Ishikawa (cell line): Measurements from ENCODE around the gene ASS1.

Experiments
- CEBPB ChIP-seq: IDR thresholded peaks from 2 replicates; pipeline ENCODE4 v1.6.1; 2012
- CREB1 ChIP-seq: IDR thresholded peaks from 2 replicates; pipeline ENCODE4 v1.6.1; 2012; ENCODE audit warnings: low read depth
- EGR1 ChIP-seq: IDR thresholded peaks from 2 replicates; pipeline ENCODE4 v1.6.1; 2012
- EP300 ChIP-seq: IDR thresholded peaks from 2 replicates; pipeline ENCODE4 v1.6.1; 2012; ENCODE audit warnings: borderline replicate concordance
- FOXM1 ChIP-seq: IDR thresholded peaks from 2 replicates; pipeline ENCODE4 v1.6.1; 2012; ENCODE audit warnings: low read depth, borderline replicate concordance
- MAX ChIP-seq: IDR thresholded peaks from 2 replicates; pipeline ENCODE4 v1.6.1; 2012
- NFIC ChIP-seq: IDR thresholded peaks from 2 replicates; pipeline ENCODE4 v1.6.1; 2012
- RAD21 ChIP-seq: IDR thresholded peaks from 2 replicates; pipeline ENCODE4 v1.6.1; 2012; ENCODE audit warnings: low read depth
- TAF1 ChIP-seq: IDR thresholded peaks from 2 replicates; pipeline ENCODE4 v1.6.1; 2012; ENCODE audit warnings: low read depth, mild to moderate bottlenecking
- TCF12 ChIP-seq: IDR thresholded peaks from 2 replicates; pipeline ENCODE4 v1.6.1; 2012; ENCODE audit warnings: low read depth
- TEAD4 ChIP-seq: IDR thresholded peaks from 2 replicates; pipeline ENCODE4 v1.6.1; 2012
- YY1 ChIP-seq: IDR thresholded peaks from 2 replicates; pipeline ENCODE4 v1.6.1; 2012; ENCODE audit warnings: low read depth
- ZBTB7A ChIP-seq: IDR thresholded peaks from 2 replicates; pipeline ENCODE4 v1.6.1; 2012; ENCODE audit warnings: low read depth
- TF ChIP-seq, protein P1 (sequence below): IDR thresholded peaks from 2 replicates; pipeline ENCODE4 v1.6.1; 2012; ENCODE audit warnings: low read depth, mild to moderate bottlenecking
- TF ChIP-seq, protein P2 (sequence below): IDR thresholded peaks from 2 replicates; pipeline ENCODE4 v1.6.1; 2012

The ASS1 gene

DNA sequence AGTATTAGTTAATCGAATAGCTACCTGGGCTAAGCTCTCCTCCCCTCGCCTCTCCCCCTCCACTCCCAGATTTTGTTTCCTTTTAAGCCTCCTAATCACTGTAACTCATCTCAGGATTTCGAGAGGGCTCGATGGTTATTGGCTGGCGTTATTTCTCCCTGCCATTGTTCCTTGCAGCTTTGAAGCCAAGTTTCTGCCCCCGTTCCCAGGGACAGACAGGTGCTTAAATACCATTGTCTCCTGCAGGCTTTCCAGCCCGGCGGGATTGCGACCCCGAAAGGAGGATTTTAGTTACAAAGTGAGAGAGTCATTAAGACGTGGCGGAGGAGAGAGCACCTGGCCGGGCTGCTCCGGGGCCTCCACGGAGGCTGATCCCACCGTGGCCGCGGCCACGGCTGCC lies 46.2 kb downstream of the ASS1 start:
- TF ChIP-seq MAX = no peak
- TF ChIP-seq EP300 = no peak
- no peak for TF ChIP-seq YY1
- no peak for TF ChIP-seq EGR1
- TF ChIP-seq, protein P1, sequence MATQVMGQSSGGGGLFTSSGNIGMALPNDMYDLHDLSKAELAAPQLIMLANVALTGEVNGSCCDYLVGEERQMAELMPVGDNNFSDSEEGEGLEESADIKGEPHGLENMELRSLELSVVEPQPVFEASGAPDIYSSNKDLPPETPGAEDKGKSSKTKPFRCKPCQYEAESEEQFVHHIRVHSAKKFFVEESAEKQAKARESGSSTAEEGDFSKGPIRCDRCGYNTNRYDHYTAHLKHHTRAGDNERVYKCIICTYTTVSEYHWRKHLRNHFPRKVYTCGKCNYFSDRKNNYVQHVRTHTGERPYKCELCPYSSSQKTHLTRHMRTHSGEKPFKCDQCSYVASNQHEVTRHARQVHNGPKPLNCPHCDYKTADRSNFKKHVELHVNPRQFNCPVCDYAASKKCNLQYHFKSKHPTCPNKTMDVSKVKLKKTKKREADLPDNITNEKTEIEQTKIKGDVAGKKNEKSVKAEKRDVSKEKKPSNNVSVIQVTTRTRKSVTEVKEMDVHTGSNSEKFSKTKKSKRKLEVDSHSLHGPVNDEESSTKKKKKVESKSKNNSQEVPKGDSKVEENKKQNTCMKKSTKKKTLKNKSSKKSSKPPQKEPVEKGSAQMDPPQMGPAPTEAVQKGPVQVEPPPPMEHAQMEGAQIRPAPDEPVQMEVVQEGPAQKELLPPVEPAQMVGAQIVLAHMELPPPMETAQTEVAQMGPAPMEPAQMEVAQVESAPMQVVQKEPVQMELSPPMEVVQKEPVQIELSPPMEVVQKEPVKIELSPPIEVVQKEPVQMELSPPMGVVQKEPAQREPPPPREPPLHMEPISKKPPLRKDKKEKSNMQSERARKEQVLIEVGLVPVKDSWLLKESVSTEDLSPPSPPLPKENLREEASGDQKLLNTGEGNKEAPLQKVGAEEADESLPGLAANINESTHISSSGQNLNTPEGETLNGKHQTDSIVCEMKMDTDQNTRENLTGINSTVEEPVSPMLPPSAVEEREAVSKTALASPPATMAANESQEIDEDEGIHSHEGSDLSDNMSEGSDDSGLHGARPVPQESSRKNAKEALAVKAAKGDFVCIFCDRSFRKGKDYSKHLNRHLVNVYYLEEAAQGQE = no peak
- TF ChIP-seq TAF1 = no peak
- TF ChIP-seq TCF12 = no peak
- TF ChIP-seq NFIC = no peak
- no peak for TF ChIP-seq TEAD4
- TF ChIP-seq RAD21 = no peak
- TF ChIP-seq FOXM1 = no peak
- TF ChIP-seq CEBPB = no peak

DNA sequence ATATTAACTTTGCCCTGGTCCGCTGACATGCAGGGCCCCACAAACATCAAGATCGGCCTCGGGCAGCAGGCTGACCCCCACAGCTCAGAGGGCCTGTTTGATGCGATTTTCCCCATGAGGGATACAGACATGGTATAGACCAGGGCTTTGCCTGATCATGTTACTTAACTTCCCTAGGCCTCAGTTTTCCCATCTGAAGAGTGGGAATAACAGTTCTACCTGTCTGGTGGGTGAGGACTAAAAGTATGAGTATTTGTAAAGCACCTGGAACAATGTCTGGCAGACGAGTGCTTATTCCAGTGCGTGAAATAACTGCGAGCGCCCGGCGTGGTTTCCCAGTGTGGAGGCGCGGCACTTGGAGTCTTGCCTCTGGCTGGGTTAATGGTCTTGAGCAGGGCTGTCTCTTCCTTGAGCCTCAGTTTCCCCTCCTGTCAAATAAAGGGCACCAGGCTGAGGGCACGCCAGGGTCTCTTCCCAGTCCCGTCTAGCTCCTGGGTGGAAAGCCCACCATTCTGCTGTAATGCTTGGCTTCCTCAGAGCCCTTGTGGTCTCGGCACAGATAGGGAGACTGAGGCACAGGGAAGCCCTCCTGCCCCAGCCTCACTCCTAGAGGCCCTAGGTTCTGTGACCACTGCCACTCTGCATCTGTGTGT lies 47.2 kb downstream of the ASS1 start:
- TF ChIP-seq RAD21 (no peak), TCF12 (no peak), TAF1 (no peak), FOXM1 (no peak), CEBPB (no peak), YY1 (no peak), ZBTB7A (no peak), EGR1 (no peak), EP300 (no peak), MAX (no peak), CREB1 (no peak), NFIC (no peak), TEAD4 (no peak)
- TF ChIP-seq, protein P2, sequence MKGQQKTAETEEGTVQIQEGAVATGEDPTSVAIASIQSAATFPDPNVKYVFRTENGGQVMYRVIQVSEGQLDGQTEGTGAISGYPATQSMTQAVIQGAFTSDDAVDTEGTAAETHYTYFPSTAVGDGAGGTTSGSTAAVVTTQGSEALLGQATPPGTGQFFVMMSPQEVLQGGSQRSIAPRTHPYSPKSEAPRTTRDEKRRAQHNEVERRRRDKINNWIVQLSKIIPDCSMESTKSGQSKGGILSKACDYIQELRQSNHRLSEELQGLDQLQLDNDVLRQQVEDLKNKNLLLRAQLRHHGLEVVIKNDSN = no peak
- TF ChIP-seq, protein P1 = no peak

- no peak for TF ChIP-seq CREB1
Observed at GRCh38 chr9:130493021-130493420, 48.3 kb downstream of the ASS1 start.

DNA sequence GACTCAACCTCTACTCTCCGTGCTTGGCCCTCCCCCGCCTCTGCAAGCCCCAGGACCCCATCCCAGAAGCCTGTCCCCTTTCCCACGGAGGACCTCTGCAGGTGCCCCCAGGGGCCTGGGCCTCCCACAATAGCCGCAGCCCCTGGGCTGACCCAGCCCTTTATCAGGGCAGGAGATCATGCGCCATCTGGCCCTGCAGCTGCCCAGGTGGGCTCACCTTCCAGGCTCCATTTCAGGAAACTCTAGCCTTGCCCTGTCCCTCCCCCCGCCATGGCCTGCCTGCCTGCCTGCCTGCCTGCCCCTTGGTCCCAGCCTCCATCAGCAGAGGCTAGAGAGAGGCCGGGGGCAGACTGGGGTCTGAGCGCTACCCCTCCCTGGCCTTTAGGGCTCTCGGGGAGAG lies 48.7 kb downstream of the ASS1 start:
- no peak for TF ChIP-seq TEAD4
- TF ChIP-seq, protein P1 = no peak
- no peak for TF ChIP-seq MAX
- no peak for TF ChIP-seq NFIC
- TF ChIP-seq, protein P2 = no peak
- no peak for TF ChIP-seq CEBPB
- TF ChIP-seq TCF12 = no peak
- TF ChIP-seq ZBTB7A = no peak
- no peak for TF ChIP-seq EP300
- no peak for TF ChIP-seq YY1
- no peak for TF ChIP-seq FOXM1
- TF ChIP-seq TAF1 = no peak
- no peak for TF ChIP-seq CREB1
- TF ChIP-seq EGR1 = no peak
- TF ChIP-seq RAD21 = no peak
